HG03135 (cell line): ENCODE measurements around the gene SPO11.

Experiments used
- ATAC-seq: cut with Tn5 transposase; IDR thresholded peaks from one replicate; pipeline ENCODE4 v1.9.1; 2021; ENCODE audit warnings: mild to moderate bottlenecking, moderate library complexity; ENCODE audit not compliant: unreplicated experiment

The SPO11 gene

GRCh38 chr20:57372581-57373350 is 43.2 kb downstream of the SPO11 start:
- ATAC-seq: no peak

- no peak for ATAC-seq
Observed at GRCh38 chr20:57374343-57374930, 44.8 kb downstream of the SPO11 start.

- no peak for ATAC-seq
Observed at GRCh38 chr20:57374931-57375651, 45.5 kb downstream of the SPO11 start.

DNA sequence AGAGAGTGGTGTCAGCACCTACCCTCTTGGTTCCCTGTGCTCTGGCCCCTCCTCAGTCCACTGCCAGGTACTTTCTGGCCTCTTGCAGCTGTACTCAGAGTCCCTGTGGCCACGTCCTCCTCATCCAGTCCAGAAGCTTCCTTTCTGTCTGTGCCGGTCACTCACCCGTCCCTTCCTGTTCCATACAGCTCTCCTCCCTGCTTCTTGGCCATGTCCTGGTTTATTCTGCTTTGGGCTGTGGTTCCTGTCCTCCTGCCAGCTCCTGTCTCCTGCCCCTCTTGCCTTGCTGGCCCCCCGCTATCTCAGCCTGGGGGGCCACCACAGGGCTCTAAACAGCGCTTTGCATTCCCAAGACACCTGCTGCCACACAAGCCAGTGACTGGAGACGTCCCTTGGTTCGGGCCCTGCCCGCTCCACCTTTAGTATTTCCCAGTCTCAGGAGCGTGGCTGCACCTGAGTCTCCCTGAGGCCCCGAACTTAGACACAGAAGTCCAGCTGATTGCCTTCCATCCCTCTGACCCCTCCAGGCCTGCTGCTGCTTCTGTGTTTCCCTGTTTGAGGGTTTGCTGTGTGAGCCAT is 46.1 kb downstream of the SPO11 start:
- no peak for ATAC-seq

DNA sequence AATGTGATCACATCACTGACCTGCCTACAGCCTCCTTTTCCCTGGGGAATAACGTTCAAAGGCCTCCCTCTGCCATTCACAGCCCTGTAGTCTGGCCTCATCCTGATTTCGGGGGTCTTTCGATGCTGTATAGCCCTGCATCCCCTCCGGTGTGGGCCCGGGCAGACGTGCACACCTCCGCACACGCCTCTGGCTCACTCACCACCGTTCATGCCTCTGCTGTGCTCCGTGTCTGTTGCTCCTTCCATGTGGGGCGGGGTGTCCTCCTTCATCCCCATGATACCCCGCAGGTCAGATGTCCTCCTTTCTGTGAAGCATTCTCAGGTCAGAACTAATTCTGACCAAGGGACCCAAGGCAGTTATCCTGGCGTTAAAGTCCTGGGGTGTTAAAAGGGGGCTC is 47.7 kb downstream of the SPO11 start:
- ATAC-seq: no peak

DNA sequence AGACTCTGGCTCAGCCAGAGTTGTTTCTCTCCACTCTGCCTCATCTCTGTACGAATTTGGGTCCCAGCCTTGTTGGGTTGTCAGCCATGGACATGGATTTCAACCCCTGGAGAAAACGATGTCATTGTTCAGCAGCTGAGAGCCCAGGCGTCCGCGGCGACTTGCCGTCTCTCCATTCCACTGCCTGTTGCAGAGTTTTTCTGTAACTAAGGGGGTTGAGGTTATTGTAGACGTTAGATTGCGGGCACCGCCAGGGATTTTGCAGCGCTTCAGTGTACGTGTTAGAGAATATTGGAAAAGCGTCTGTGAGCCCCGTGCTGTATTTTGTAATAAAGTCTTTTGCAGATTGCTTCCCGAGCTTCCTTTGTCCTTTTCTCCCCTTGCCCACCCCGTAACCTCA is 48.5 kb downstream of the SPO11 start:
- ATAC-seq: no peak

GRCh38 chr20:57378646-57379262 is 49.2 kb downstream of the SPO11 start:
- ATAC-seq: no peak

- no peak for ATAC-seq
Observed at GRCh38 chr20:57379263-57379647, 49.7 kb downstream of the SPO11 start.

DNA sequence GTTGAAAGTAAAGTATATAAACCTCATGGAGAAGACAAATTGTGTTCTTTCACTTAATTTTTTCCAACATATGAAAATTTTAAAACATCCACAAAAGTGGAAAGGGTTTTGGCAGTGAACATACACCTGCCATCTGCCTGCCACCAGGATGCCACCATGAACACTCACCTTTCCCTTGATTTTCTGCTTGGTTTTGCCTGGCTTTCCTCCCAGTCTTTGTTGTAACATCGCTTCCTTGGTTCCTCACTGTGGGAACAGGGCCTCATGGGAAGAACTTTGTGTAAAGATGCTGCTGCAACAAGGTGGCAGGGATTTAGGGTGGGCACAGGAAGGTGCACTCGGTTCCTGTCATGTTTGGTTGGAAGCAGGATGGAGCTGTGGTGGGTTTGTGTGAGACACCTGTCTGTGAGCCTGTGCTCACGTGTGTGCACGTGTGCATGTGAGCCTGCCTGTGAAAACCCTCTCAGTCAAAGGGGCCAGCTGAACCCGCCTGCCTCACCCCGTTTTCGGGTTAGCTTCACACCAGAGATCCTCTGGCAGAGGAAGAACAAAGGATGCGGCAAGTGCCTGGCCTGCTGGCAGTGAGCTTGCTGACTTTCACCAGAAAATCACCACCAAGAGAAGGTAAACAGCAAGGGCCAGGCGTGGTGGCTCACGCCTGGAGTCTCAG is 50.6 kb downstream of the SPO11 start:
- no peak for ATAC-seq

GRCh38 chr20:57381596-57382503 is 52.2 kb downstream of the SPO11 start:
- ATAC-seq: no peak

DNA sequence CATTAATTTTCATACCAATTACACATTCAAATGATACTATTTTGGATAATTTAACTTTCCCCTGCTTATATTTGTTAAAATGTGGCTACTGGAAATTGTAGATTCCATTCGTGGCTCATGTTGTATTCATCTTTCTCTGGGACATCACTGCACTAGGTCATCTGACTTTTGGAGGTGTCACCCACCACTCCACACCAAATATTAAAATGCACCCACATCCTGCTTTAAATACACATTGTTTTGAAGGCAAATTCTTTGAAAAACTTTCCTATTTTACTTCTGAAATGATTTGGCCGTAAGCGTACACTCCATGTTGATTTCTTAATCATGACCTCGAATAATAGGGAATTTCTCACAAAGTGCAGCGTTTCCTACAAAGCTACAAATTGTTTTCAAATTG is 52.9 kb downstream of the SPO11 start:
- ATAC-seq: no peak

DNA sequence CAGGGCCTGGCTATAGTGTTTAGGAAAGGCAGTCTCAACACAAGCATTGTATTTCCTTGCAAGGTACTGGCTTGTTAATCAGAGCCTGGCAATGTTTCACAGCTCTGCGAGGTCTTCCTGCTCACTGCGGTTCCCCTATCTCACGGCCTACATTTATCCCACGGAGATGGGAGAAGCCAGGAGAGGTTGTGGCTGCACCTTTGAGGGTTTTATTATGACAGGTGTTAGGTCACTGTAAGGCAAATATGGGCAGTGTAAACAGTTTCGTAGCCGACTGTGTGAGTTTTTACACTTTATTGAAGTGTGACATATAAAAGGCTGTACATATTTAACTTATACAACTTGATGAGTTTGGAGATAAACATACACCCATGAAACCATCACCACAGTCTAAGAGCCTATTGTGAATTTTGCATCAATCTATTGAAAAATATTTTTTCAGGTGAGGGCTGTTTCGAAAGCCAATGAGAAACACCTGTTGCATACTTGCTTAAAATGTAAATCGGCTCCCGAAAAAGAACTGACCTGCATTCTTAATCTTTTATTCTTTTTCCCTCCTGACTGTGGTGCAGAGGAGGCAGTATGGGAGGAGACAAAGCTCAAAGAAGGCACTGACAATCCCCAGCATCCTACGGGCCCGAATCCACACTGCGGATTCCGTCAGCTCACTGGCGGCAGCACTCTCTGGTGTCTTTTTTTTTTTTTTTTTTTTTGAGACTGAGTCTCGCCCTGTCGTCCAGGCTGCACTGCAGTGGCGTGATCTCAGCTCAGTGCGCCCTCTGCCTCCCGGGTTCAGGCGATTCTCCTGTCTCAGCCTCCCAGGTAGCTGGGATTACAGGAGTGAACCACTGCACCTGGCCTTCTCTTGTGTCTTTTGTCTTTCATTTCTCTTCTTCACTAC is 54.1 kb downstream of the SPO11 start:
- ATAC-seq: no peak

GRCh38 chr20:57384486-57384885 is 54.9 kb downstream of the SPO11 start:
- ATAC-seq: no peak

GRCh38 chr20:57384953-57385761 is 55.6 kb downstream of the SPO11 start:
- ATAC-seq: no peak

GRCh38 chr20:57385940-57386339 is 56.3 kb downstream of the SPO11 start:
- no peak for ATAC-seq

- no peak for ATAC-seq
Observed at GRCh38 chr20:57386762-57387161, 57.2 kb downstream of the SPO11 start.

- no peak for ATAC-seq
Observed at GRCh38 chr20:57387463-57387862, 57.9 kb downstream of the SPO11 start.

DNA sequence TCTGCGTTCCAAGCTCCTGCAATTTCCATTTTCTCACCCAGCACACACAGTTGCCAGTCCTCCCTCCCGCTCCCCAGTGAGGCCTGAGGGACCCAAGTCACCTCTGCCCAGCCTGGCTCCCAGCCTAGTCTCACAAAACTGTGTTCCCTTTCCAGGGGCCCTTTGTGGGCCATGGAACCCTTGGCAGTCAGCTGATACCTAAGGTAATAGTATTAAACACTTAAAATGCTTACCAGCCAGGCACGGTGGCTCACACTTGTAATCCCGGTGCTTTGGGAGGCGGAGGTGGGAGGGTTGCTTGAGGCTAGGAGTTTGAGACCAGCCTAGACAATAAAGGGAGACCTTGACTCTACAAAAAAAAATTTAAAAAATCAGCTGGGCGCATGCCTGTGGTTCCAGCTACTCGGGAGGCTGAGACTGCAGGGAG is 58.4 kb downstream of the SPO11 start:
- ATAC-seq: no peak
